ENCODE results near the gene SHKBP1. TPM values are rescaled to one million over a fixed set of nuclear protein-coding genes. Genes with fewer than 3 reads are reported as not detected.
"Not testable (repeated sequence)": the region's sequence is repeated elsewhere in the genome, so short reads cannot be mapped to it uniquely, and the experiment has no call there.

Gene SHKBP1
- total RNA-seq, 2 experiments from 2014 or later: 139 to 140 TPM

- Mint-ChIP-seq H3K36me3 (no peaks in the 10 kb centered on the region), H3K4me3 (no peak overlapping the region), H3K4me1 (peaks cover 2% of the 10 kb centered on the region), H3K27ac (no peak overlapping the region), H3K9me3 (no peaks in the 10 kb centered on the region), H3K27me3 (peaks cover 31% of the 10 kb centered on the region)
- POLR2A ChIA-PET: no interaction called here
- no peak for ATAC-seq (ENCODE audit: low read depth)
- no peak for DNase-seq
These were observed 28.8 kb upstream of the SHKBP1 start for GRCh38 chr19:40547836-40548235.

GRCh38 chr19:40549007-40549708, 27.5 kb upstream of the SHKBP1 start:
- H3K9me3 Mint-ChIP-seq: no peaks in the 10 kb centered on the region
- H3K4me1 Mint-ChIP-seq: peaks cover 2% of the 10 kb centered on the region
- peak overlapping the region; percentile 13 for H3K4me3 Mint-ChIP-seq
- H3K27ac Mint-ChIP-seq: no peak overlapping the region
- peaks cover 42% of the 10 kb centered on the region for H3K27me3 Mint-ChIP-seq
- POLR2A ChIA-PET: interaction anchor here (0.6 kb wide), 1 partner anchor 36 kb away, joined by 3 read pairs; no protein-coding TSS in a partner anchor
- ATAC-seq (ENCODE audit: low read depth) (peak; percentile 79), DNase-seq (peak; percentile 75)
- no peaks in the 10 kb centered on the region for H3K36me3 Mint-ChIP-seq

DNA sequence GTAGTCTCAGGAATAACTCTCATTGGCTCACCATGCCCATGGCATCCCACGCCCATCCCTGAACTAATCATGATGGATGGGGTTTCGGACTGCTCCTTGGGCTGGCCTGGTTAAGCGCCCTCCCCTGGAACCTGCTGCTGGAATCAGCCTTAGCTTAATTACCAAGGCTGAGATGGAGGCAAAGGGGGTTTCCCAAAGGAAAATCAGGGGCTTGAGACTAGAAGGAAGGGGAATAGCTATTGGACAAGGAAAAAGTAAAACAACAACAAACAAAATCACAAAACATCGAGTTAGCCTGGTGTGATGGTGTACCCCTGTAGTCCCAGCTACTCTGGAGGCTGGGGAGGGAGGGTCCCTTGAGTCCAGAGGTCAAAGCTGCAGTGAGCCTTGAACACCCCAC, 25.7 kb upstream of the SHKBP1 start:
- Mint-ChIP-seq H3K4me1 (peaks cover 2% of the 10 kb centered on the region), H3K4me3 (no peak overlapping the region), H3K9me3 (no peaks in the 10 kb centered on the region), H3K27me3 (peaks cover 55% of the 10 kb centered on the region), H3K36me3 (no peaks in the 10 kb centered on the region), H3K27ac (no peak overlapping the region)
- DNase-seq: no peak
- POLR2A ChIA-PET: no interaction called here
- ATAC-seq (ENCODE audit: low read depth): no peak

DNA sequence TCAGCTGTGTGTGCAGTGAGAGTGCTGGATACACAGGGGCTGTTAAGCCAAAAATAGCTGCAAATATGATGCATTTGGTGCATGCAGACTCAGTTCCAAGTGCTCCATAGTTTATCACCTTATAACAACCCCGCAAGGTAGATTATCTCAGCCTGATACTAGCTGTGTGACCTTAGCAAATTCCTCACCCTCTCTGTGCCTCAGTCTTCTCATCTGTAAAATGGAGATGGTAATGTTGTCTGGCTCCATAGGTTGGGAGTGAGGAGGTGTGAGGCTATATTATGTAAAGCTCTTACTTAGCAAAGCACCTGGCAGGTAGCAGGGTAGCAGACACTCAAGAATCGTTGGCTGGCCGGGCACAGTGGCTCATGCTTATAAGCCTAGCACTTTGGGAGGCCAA, 23.8 kb upstream of the SHKBP1 start:
- no peak for ATAC-seq (ENCODE audit: low read depth)
- no peak for DNase-seq
- Mint-ChIP-seq H3K4me3 (no peak overlapping the region), H3K9me3 (no peaks in the 10 kb centered on the region), H3K27ac (no peak overlapping the region), H3K27me3 (peaks cover 59% of the 10 kb centered on the region), H3K4me1 (peaks cover 2% of the 10 kb centered on the region), H3K36me3 (no peaks in the 10 kb centered on the region)
- POLR2A ChIA-PET: interaction anchor here (0.6 kb wide), 1 partner anchor 82 kb away, joined by 3 read pairs; no protein-coding TSS in a partner anchor

GRCh38 chr19:40553885-40554857, 22.5 kb upstream of the SHKBP1 start:
- Mint-ChIP-seq H3K4me1 (no peaks in the 10 kb centered on the region), H3K9me3 (no peaks in the 10 kb centered on the region), H3K36me3 (no peaks in the 10 kb centered on the region), H3K27ac (no peak overlapping the region), H3K4me3 (no peak overlapping the region), H3K27me3 (peaks cover 50% of the 10 kb centered on the region)
- POLR2A ChIA-PET: no interaction called here
- no peak for ATAC-seq (ENCODE audit: low read depth)
- no peak for DNase-seq

- POLR2A ChIA-PET: interaction anchor here (0.7 kb wide), 2 partner anchors 105 to 1119 kb away, joined by 3 to 4 read pairs; no protein-coding TSS in a partner anchor
- no peak for DNase-seq
- ATAC-seq (ENCODE audit: low read depth): no peak
- Mint-ChIP-seq H3K27ac (no peak overlapping the region), H3K9me3 (no peaks in the 10 kb centered on the region), H3K36me3 (no peaks in the 10 kb centered on the region), H3K4me1 (peaks cover 2% of the 10 kb centered on the region), H3K4me3 (no peak overlapping the region), H3K27me3 (peaks cover 48% of the 10 kb centered on the region)
These were observed 20.5 kb upstream of the SHKBP1 start for GRCh38 chr19:40555978-40556689.

DNA sequence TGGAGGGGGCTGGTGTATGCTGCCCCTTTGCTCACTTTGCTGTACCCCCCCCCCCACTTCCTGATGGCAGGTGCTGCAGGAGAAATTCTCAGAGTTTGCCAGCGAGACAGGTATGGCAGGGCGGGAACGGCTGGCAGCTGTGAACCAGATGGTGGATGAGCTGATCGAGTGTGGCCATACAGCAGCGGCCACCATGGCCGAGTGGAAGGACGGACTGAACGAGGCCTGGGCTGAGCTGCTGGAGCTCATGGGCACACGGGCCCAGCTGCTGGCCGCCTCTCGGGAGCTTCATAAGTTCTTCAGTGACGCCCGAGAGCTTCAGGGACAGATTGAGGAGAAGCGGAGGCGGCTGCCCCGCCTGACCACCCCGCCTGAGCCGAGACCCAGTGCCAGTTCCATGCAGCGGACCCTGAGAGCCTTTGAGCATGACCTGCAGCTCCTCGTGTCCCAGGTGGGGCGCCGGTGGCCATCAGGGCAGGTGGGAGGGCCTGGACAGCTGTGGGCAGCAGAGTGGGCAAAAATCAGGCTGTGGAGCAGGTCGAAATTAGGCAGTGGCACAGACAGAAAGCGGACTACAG, 19.6 kb upstream of the SHKBP1 start:
- no peaks in the 10 kb centered on the region for H3K36me3 Mint-ChIP-seq
- peaks cover 5% of the 10 kb centered on the region for H3K4me1 Mint-ChIP-seq
- ATAC-seq (ENCODE audit: low read depth) (no peak), DNase-seq (no peak)
- peaks cover 54% of the 10 kb centered on the region for H3K27me3 Mint-ChIP-seq
- no peaks in the 10 kb centered on the region for H3K9me3 Mint-ChIP-seq
- no peak overlapping the region for H3K4me3 Mint-ChIP-seq
- POLR2A ChIA-PET: no interaction called here
- H3K27ac Mint-ChIP-seq: no peak overlapping the region

- Mint-ChIP-seq H3K9me3 (no peaks in the 10 kb centered on the region), H3K36me3 (no peaks in the 10 kb centered on the region)
- POLR2A ChIA-PET: no interaction called here
These were observed 17.3 kb upstream of the SHKBP1 start for GRCh38 chr19:40559394-40559793.

GRCh38 chr19:40560092-40560507, 16.6 kb upstream of the SHKBP1 start:
- no peak overlapping the region for H3K27ac Mint-ChIP-seq
- POLR2A ChIA-PET: interaction anchor here (0.6 kb wide), 1 partner anchor 10 kb away, joined by 3 read pairs; no protein-coding TSS in a partner anchor
- DNase-seq (no peak), ATAC-seq (ENCODE audit: low read depth) (no peak)
- peaks cover 38% of the 10 kb centered on the region for H3K27me3 Mint-ChIP-seq
- H3K4me1 Mint-ChIP-seq: peaks cover 6% of the 10 kb centered on the region
- no peaks in the 10 kb centered on the region for H3K9me3 Mint-ChIP-seq
- H3K4me3 Mint-ChIP-seq: no peak overlapping the region
- H3K36me3 Mint-ChIP-seq: no peaks in the 10 kb centered on the region

More at GRCh38 chr19:40559394-40559793, 17.3 kb upstream of the SHKBP1 start:
- Mint-ChIP-seq H3K27me3 (peaks cover 44% of the 10 kb centered on the region), H3K4me3 (no peak overlapping the region), H3K4me1 (peaks cover 6% of the 10 kb centered on the region), H3K27ac (no peak overlapping the region)
- no peak for DNase-seq
- no peak for ATAC-seq (ENCODE audit: low read depth)

DNA sequence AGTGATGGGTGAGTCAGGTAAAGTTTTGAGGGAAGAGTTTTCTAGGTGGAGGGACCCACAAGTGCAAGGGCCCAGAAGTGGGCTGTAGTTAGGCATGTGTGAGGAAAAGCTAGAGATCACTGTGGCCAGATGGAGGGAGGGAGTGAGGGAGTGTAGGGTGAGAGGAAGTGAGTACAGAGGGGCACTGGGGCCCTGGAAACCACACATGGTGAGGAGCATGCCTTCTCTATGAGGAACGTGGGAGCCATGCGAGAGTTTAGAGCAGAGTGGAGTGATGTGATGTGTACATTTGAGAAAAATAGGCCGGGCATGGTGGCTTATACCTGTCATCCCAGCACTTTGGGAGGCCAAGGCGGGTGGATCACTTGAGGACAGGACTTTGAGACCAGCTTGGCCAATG, 14.7 kb upstream of the SHKBP1 start:
- Mint-ChIP-seq H3K4me1 (peaks cover 6% of the 10 kb centered on the region), H3K27ac (no peak overlapping the region), H3K4me3 (no peak overlapping the region), H3K9me3 (no peaks in the 10 kb centered on the region), H3K36me3 (no peaks in the 10 kb centered on the region), H3K27me3 (peaks cover 38% of the 10 kb centered on the region)
- DNase-seq: no peak
- POLR2A ChIA-PET: interaction anchor here (0.7 kb wide), 1 partner anchor 25 kb away, joined by 4 read pairs; no protein-coding TSS in a partner anchor
- peak; percentile 26 for ATAC-seq (ENCODE audit: low read depth)

- POLR2A ChIA-PET; ATAC-seq (ENCODE audit: low read depth); H3K27ac Mint-ChIP-seq; DNase-seq; H3K9me3 Mint-ChIP-seq; H3K4me1 Mint-ChIP-seq; H3K4me3 Mint-ChIP-seq; H3K36me3 Mint-ChIP-seq: not testable (repeated sequence)
- H3K27me3 Mint-ChIP-seq: peaks cover 53% of the 10 kb centered on the region
These were observed 12.1 kb upstream of the SHKBP1 start for GRCh38 chr19:40564535-40564934.

DNA sequence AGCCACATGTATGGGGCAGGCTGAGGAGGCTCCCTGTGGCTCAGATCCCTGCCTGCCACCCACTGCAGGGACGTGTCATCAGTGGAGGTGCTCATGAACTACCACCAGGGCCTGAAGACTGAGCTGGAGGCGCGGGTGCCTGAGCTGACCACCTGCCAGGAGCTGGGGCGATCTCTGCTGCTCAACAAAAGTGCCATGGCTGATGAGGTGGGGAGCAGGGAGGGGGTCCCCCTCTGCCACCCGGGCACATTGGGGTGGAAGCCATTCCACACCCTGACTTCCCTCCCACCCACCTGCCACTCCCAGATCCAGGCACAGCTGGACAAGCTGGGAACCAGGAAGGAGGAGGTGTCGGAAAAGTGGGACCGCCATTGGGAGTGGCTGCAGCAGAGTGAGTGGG, 11.3 kb upstream of the SHKBP1 start:
- no peaks in the 10 kb centered on the region for H3K9me3 Mint-ChIP-seq
- no peaks in the 10 kb centered on the region for H3K36me3 Mint-ChIP-seq
- ATAC-seq (ENCODE audit: low read depth): no peak
- H3K4me3 Mint-ChIP-seq: no peak overlapping the region
- H3K27ac Mint-ChIP-seq: no peak overlapping the region
- peaks cover 51% of the 10 kb centered on the region for H3K27me3 Mint-ChIP-seq
- DNase-seq: no peak
- POLR2A ChIA-PET: no interaction called here
- H3K4me1 Mint-ChIP-seq: peaks cover 9% of the 10 kb centered on the region

Data from activated naive CD8-positive, alpha-beta T cell treated with anti-CD3 and anti-CD28 coated beads, Interleukin-2, amount 10 ng/mL, durations not matched to agents 7 days and 5 days (primary cell).